Ishikawa (cell line): Measurements from ENCODE around the gene TMUB1.

Experiments
- EGR1 ChIP-seq: IDR thresholded peaks from 2 replicates; pipeline ENCODE4 v1.6.1; 2012
- EP300 ChIP-seq: IDR thresholded peaks from 2 replicates; pipeline ENCODE4 v1.6.1; 2012; ENCODE audit warnings: borderline replicate concordance
- FOXM1 ChIP-seq: IDR thresholded peaks from 2 replicates; pipeline ENCODE4 v1.6.1; 2012; ENCODE audit warnings: low read depth, borderline replicate concordance
- MAX ChIP-seq: IDR thresholded peaks from 2 replicates; pipeline ENCODE4 v1.6.1; 2012
- NFIC ChIP-seq: IDR thresholded peaks from 2 replicates; pipeline ENCODE4 v1.6.1; 2012
- RAD21 ChIP-seq: IDR thresholded peaks from 2 replicates; pipeline ENCODE4 v1.6.1; 2012; ENCODE audit warnings: low read depth
- TAF1 ChIP-seq: IDR thresholded peaks from 2 replicates; pipeline ENCODE4 v1.6.1; 2012; ENCODE audit warnings: low read depth, mild to moderate bottlenecking
- USF1 ChIP-seq: IDR thresholded peaks from 2 replicates; pipeline ENCODE4 v1.6.1; 2012
- YY1 ChIP-seq: IDR thresholded peaks from 2 replicates; pipeline ENCODE4 v1.6.1; 2012; ENCODE audit warnings: low read depth
- ZBTB7A ChIP-seq: IDR thresholded peaks from 2 replicates; pipeline ENCODE4 v1.6.1; 2012; ENCODE audit warnings: low read depth
- TF ChIP-seq, protein P1 (sequence below): IDR thresholded peaks from 2 replicates; pipeline ENCODE4 v1.6.1; 2012; ENCODE audit warnings: low read depth, mild to moderate bottlenecking

DNA sequence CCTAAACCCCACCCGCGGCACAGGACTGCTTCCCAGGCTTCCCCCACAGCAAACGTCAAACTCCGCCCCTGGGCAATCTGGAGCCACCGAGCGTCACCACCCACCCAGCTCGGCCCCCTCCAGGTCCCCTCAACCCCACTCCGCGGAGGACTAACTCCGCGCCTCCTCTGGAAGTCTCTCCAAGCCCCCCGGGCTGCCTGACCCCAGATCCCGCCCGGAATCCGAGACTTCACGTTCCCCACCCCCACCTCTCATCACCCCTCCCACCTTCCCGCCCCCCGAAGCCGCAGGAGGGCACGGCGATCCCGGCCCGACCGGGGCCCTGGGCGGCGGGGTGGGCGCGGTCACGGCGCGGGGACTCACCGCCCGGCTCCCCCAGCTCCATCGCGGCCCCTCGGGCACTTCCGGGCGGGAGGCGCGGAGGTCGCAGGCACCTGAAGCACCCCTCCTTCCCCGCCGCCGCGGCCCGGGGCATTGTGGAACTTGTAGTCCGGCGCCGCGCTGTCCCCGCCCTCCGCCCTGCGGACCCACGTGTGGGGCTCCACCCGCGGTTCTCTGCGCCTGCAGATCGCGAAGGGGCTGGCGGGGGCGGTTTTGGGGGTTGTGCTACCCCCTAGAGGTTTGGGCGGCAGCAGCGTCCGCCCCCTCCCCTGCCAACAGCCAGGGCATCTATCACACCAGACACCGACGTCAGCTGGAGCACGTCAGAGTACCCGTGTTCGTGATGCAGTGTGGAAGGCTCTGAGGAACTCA is at the start of gene TMUB1:
- TF ChIP-seq YY1 (0 out of 2 replicates have a peak, but pooled peaks have one; percentile 41), EP300 (no peak), FOXM1 (no peak), TAF1 (peak; percentile 42; the same call in 1 of the 2 replicates), ZBTB7A (no peak), EGR1 (no peak), MAX (peak; percentile 55; the same call in 1 of the 2 replicates), RAD21 (no peak), NFIC (no peak), USF1 (peak; percentile 63)
- TF ChIP-seq, protein P1, sequence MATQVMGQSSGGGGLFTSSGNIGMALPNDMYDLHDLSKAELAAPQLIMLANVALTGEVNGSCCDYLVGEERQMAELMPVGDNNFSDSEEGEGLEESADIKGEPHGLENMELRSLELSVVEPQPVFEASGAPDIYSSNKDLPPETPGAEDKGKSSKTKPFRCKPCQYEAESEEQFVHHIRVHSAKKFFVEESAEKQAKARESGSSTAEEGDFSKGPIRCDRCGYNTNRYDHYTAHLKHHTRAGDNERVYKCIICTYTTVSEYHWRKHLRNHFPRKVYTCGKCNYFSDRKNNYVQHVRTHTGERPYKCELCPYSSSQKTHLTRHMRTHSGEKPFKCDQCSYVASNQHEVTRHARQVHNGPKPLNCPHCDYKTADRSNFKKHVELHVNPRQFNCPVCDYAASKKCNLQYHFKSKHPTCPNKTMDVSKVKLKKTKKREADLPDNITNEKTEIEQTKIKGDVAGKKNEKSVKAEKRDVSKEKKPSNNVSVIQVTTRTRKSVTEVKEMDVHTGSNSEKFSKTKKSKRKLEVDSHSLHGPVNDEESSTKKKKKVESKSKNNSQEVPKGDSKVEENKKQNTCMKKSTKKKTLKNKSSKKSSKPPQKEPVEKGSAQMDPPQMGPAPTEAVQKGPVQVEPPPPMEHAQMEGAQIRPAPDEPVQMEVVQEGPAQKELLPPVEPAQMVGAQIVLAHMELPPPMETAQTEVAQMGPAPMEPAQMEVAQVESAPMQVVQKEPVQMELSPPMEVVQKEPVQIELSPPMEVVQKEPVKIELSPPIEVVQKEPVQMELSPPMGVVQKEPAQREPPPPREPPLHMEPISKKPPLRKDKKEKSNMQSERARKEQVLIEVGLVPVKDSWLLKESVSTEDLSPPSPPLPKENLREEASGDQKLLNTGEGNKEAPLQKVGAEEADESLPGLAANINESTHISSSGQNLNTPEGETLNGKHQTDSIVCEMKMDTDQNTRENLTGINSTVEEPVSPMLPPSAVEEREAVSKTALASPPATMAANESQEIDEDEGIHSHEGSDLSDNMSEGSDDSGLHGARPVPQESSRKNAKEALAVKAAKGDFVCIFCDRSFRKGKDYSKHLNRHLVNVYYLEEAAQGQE: no peak
